ENCODE data around the gene LTA4H.

Gene LTA4H

DNA sequence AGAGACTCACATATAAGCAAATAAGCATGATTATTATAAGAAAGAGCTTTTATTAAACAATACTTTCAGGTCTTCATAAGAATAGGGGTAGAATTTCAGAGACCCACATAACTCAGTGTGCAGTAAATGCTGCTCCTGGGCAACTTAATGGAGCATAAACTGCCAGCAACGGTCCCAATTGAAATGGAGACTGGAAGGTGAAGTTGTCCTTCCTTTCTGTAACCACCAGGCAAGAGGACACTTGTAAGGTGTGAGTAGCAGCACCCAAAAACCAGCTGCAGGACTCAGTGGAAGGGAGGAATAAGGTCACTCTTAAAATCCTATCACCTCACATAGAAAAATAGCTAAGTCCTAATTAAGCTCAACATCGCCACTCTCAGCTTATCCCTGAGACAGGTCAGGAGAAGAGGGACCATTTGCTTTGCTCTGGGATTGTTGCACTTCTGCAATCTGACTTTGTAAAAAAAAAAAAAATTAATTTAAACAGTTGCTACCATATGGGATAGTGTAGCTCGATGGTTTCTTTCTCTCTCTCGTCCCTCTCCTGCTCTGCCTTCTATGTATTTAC is 22.7 kb upstream of the LTA4H start:
- no peak for DNase-seq (ENCODE audit: low read depth)

DNA sequence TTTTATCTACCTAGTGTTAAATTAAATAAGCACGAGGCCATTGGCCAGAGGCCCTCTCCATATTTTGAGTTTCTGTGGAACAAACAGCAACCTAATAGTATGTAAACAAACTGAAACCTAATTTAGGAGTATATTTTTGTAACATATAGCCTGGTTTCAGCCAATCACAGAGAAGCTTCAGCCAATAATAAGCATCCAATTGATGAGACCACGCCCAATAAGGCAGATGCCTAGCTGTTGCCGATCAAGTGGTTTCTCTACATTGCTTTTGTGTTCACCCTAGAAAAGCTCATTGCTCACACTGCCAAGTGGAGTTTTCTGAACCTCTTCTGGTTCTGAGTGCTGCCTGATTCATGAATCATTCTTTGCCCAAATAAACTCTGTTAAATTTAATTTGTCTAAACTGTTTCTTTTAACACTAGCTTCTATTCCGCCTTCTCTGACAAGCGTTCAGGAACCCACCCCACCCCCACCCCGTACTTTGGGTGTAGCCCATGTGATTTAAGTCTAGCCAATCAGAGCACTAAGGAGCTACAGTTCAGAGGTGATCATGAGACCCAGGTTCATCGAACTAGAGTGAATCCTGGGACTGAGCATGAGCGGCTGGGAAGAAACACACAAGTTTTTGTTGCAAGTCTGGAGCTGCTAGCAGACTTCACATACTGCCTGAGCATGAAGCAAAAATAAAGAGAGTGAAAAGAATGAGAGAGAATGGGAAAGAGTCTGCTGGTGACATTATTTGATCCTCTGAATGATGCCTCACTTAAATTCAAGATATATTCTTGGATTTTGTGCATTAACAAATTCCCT is 21.5 kb upstream of the LTA4H start:
- no peak for DNase-seq (ENCODE audit: low read depth)

DNA sequence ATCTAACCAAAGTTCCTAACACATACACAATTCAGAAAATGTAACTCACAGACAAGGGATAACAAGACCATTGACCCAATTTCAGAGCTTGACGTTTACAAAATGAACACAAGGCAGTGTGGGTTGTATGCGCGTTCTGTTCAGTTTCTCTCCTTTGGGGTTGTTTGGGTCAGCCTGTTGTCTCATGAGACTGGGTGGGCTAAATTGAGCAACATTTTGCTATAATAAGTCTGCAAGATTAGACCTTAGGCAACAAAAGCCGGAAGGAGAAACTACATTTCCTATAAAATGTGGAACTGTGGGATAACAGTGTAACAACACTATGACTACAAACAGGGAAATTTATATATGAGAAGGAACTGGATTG is 18.8 kb upstream of the LTA4H start:
- no peak for DNase-seq (ENCODE audit: low read depth)

DNA sequence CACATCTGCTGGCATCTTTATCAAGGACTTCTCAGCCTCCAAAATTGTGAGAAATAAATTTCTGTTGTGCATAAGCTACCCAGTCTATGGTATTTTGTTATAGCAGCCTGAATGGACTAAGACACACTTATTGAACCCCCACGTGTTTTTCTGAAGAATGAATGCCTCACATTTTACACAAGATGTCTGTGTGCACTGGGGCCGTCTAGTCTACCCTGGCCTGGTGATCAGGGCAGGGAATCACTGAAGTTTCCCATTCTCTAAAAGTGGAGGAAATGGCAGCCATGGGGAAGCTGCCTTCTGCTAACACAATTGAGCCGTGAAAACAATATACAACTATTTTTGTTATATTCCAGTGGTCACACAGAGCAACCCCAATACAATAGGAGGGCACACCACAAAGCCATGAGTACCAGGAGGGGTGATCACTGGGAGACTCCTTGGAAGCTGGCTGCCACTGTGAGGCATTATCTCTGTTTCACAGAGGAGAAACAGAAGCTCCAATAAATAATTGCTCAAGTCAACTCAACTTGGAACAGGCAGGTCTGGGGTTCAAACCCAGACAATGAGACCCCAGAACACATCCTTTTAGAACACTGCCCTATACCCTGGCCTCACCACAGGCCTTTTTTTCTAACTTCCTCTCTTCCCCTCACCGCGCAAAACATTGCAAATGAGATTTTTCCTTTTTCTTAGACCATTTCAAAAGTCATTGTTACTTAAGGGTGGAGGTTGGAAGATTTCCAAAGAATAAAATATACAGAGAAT is 18.3 kb upstream of the LTA4H start:
- no peak for DNase-seq (ENCODE audit: low read depth)

DNA sequence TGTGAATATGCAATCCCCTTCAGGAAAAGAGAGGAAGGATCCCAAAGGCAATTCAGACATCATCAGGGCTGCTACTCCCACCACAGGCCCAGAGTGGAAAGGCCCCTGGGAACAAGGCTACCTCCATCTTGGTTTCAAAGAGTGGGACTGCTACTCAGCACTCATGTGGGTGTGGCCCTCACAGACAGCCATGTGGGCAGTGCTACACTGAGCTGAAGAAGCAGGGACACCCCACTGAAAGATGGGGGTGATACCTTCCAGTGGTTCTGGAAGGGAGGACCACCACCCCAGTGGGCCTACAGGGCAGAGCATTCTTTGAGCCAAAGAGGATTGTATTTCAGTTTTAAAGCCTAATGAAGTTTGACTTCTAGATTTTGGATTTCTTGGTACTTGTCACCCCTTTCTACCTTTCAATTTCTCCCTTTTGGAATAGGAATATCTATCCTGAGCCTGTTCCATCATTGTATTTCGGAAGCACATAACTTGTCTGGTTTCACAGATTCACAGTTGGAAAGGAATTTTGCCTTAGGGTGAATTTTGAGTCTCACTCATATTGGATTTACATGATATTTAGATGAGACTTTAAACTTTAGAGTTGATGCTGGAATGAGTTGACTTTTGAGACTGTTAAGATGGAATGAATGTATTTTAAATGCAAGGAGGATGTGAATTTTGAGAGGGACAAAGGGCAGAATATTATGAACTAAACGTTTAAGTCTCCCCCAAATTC is 16.5 kb upstream of the LTA4H start:
- no peak for DNase-seq (ENCODE audit: low read depth)

DNA sequence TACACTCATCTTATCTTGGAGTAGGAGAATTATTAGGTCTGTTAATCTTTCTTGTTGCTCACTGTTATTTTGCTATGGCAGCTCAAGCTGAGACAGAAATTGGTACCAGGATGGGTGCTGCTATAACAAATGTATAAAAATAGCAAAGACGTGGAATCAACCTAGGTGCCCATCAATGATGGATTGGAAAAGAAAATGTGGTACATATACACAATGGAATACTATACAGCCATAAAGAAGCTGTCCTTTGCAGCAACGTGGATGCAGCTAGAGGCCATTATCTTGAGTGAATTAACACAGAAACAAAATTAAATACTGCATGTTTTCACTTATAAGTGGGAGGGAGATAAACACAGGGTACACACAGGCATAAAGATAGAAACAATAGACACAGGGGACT is 14.8 kb upstream of the LTA4H start:
- no peak for DNase-seq (ENCODE audit: low read depth)

DNA sequence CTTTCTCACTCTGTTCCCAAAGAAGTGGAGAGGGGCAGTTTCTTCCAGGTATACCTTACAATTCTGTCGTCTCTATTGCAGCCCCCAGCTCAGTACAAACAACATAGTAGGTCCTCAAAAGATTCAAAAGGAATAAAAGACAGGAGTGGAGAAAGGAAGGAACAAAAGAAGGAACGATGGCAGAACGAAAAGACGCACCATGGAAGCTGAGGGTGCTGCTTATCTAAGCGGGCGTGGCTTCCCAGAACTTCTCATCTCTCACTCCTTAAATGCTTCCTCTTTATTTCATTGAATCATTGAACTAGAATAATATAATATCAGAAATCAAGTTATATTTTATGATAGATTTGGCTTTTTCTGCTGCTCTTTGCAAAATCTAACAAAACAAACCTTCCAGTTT is 13.7 kb upstream of the LTA4H start:
- DNase-seq (ENCODE audit: low read depth) = no peak

DNA sequence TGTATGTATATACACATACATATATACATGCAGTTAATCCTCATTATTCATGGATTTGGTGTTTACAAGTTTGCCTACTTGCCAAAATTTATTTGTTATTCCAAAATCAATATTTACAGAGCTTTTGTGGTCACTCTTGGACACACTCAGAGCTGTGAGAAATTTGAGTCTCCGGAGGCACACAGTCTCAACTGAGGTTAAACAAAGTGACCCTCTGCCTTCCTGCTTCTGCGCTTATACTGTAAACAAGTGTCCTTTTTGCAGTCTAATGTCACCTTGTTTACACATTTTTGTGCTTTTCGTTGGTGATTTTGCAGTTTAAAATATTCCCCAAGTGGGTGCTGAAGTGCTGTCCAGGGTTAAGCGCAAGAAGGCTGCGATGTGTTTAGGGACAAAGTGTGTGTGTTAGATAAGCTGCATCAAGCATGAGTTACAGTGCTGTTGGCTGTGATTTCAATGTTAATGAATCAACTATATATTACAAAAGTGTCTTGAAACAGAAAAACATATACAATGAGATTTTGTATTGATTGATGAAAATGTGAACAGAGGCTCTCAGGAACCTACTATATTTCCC is 13.1 kb upstream of the LTA4H start:
- DNase-seq (ENCODE audit: low read depth) = no peak

DNA sequence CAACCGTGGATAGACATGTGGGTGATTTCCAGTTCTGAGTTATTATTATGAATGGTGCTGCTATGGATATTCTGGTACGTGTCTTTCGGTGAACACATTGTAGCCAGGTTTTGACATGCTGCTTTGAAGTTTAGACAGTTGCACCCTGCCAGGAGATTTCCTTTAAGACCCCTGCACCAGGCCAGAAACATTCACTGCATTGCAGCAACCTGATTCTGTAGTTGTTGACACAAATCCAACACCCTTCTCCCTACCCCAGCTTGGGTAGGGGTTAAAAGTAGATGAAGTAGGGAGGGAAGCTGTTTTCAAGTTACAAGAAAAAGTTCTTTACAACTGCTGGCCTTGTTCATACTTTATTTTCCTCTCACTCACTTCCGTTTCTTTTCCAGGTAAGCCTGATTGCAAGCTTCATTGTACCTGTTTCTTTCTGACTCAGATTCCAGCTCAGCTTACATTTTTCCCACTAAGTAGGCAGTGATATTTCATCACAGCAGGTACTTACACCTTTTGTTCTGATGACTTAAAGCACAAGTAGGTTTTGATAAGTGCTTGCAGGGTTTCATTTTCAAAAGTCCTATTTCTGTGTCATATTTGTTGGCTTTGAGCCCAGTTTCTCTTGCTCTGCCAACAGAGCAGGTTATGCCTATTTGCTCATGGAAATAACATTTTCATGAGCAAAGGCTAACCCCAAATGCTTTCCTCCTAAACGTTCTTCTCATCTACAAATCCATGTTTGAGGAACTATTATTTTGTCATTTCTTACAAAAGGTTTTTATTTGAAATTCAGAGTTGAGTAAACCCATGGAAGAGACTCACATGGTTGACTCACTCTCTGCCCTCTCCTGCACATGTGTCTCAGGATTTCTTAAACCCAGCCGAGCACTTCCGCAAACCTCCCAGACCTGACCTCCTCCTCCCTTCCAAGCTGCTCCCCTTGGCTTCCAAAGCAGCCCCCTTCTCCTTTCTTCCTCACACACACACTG is 12.1 kb upstream of the LTA4H start:
- DNase-seq (ENCODE audit: low read depth) = no peak

DNA sequence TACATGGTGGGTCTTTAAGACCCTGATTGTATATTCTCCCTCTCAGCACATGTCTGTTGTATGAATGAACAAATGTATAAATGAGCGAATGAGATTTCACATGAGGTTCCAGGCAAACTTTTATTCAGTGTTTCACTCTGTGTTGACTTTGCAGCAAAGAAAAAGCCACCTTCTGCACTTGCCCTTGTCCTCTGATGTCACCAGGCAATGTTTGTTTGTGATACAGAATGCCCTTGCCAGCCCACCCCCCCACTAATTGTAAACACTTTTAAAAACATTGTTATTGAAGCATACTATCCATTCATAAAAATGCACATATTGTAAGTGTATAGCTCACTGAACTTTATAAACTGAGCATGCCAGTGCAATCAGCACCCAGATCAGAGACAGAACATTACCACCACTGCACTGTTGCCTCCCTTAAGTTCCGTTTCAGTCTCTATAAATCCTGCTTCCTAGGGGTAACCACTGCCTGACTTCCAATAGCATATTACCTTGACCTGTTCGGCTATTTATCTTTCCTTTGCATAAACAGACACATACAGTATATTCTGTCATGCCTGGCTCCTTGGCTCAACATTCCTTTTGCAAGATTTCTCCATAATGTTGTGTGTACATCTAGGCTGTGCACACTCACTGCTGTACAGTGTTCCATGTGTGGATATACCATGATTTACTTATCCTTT is 11.3 kb upstream of the LTA4H start:
- no peak for DNase-seq (ENCODE audit: low read depth)

DNA sequence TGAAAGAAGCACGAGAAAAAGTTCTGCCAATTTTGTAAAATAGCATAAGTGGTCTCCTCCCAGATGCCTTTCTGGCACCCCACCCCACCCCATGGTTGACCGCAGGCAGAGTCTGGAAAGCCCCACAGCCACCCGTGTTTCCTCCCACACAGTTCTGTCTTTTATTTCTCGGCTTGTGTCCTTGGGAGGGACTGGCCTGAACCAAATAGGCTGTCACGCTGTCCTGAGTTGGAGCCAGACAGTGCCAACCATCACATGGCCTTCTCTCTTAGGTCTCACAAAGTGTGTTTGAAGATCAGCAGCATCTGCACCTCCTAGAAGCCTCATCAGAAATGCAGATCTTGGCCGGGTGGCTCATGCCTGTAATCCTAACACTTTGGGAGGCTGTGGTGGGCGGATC is 10.2 kb upstream of the LTA4H start:
- DNase-seq (ENCODE audit: low read depth) = no peak

DNA sequence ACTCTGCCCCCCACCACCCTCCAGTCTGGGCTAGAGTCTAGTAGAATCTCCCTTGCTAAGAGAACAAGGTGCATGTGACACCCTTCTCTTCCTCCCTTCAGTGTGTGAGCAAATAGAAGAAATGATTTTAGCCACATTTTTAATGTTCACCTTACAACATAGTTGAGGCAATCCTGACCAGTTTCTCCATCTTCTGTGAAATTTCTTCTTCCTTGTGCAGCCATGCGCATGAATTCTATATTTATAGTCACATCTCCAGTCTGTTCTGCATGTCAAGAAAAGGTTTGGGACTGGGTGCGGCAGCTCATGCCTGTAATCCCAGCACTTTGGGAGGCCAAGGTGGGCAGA is 9.5 kb upstream of the LTA4H start:
- no peak for DNase-seq (ENCODE audit: low read depth)

DNA sequence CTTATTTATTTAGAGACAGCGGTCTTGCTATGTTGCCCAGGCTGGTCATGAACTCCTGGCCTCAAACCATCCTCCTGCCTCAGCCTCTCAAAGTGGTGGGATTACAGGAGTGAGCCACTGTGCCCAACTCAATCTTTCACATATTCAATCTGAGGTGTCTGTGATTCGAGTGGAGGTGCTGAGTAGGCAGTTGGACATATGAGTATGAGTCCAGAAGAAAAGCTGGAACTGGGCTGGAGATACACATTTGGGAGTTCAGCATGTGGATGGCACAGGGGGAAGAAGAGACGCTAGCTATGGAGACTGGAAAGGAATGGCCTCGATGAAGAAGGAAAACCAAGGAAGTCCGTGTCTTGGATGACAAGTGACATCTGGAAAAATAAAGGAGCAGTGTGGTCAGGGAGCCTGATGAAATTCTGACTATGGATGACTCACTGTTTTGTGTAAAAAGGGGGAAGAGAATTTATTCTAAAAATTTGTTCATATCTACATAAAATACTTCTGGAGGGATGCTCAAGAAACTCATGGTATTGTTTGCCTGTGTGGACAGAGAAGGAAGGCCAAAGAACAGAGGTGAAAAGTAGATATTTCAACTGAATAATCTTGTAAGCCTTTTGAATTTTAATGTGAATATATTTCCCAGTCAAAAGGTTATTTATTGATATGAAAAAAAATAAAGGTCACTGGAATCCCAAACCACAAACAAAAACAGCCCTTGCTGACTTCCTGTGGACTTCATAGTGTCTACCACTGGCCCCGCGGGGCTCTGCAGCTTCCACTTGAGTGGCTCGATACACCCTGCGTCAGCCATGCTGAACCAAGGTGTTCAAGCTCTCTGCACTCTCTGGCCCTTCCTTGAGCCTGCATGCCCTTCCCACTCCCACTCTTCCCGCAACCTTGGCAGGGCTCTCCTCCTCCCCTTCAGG is 8.9 kb upstream of the LTA4H start:
- DNase-seq (ENCODE audit: low read depth) = no peak

DNA sequence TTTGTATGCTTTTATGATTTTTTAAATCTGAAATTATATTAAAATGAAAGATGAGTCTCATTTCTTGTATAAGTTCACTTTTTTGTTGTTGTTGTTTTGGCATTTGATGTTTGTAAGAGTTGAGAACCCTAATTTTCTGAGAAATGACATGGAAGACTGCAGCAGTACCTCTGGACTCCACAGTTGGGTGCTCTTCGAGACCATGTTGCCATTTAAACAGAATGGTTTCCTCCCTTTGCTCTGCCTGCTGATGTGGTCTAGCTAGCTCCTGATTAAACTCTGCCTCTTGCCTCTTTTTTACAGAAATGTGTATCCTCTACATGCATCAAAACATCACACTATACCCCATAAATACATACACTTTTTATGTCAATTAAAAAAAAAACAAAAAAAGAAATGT is 5.8 kb upstream of the LTA4H start:
- DNase-seq (ENCODE audit: low read depth) = no peak

DNA sequence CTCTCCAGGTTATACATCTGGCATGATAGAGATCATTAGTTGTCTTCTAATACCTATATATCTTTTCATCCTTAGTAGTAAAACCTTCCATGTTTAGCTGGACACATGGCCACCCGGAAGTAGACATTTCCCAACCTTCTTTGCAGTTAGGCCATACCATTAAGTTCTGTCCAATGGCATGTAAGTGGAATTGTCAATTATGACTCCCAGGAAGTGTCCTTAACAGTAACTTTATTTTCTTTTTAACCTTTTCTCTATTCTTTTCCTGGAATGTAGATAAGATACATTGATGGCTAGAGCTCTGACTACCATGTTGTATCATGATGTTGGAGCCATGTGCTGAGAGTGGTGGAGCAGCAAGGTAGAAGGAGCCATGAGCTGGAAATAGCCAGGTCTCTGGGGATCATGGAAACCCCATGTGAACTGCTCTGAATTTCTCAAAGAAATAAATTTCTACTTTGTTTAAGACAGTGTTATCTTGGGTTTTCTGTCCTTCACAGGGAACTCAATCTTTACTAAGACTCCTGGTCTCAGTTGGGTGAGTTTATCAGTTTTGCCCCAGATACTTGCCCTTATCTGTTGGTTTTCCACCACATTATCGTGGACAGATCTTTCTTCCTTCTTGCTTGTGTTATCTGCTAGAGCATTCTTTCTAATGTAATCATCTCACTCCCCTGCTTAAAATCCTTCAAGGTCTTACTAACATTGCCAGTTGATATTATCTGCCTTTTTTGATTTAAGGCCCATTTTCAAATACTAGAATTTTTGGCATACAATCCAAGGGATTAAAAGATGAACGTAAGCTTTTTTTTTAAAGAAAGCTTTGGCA is 5.1 kb upstream of the LTA4H start:
- no peak for DNase-seq (ENCODE audit: low read depth)

DNA sequence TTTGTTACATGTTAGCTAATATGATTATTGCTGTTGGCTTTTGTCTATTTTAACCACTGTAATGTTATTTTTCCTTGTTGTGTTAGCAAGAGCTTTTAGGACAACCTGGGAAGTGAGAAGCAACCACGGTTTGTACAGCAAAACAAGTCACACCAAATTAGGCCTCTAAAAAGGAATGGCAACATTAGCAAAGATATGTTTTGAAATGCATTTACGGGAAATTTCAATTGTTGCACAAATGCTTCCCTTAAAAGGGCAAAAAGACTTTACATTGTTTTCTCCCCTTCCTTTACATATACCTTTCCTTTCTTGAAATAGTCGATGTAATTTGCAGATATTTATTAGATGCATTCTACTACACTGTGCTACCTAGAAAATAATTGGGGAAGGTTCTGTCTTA is 4.1 kb upstream of the LTA4H start:
- DNase-seq (ENCODE audit: low read depth) = no peak

DNA sequence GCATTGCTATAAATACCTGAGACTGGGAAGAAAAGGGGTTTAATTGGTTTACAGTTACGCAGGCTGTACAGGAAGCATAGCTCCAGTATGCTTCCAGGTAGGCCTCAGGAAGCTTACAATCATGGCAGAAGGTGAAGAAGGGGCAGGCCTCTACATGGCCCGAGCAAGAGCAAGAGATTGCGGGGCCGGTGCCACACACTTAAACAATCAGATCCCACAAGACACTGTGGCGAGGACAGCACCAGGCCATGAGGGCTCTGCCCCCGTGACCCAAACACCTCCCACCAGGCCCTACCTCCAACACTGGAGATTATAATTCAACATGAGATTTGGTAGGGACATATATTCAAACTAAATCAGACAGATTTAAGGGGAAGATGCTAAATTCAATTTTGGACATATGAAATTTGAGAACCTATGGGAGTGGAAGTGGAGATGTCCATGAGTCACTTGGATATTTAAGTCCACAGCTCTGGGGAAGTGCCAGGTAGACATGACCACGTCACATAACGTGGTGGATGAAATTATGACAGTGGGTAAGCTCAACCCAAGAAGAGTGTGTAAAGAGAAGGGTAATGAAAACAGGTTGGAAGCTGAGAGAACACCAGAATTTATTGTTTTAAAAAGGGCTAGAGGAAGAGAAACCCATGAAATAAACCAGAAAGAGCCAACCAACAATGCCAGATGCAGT is 1.5 kb upstream of the LTA4H start:
- DNase-seq (ENCODE audit: low read depth) = no peak
